PC-3 (cell line): ENCODE results near the gene KLHL40. TPM values are rescaled to one million over a fixed set of nuclear protein-coding genes. Genes with fewer than 3 reads are reported as not detected.

Source experiments
- ATAC-seq: fragments of 200-7000 bp; cut with Tn5 transposase; 2 replicates; pipeline ENCODE4 v1.9.1; 2020; ENCODE audit warnings: mild to moderate bottlenecking, moderate library complexity
- BruUV-seq: library from RNA; stranded (reverse); fragments of 400-500 nt; replicated peaks from 2 replicates; lab custom pipeline; 2021; lab: Mats Ljungman, UMichigan
- CTCF ChIA-PET: fragments of 300-600 bp; sonication (Branson Sonifier 250); formaldehyde crosslinking; loops from one replicate; lab custom pipeline; 2022; ENCODE audit warnings: antibody characterized with exemption; lab: Charles Lee
- POLR2A ChIA-PET: fragments of 300-600 bp; sonication (Branson Sonifier 250); formaldehyde crosslinking; loops from one replicate; lab custom pipeline; 2022; ENCODE audit warnings: antibody characterized with exemption; ENCODE audit not compliant: unreplicated experiment; lab: Charles Lee
- DNase-seq: peaks from one replicate; pipeline ENCODE4 v3.0.0-alpha.2; 2015
- H2AFZ ChIP-seq: fragments of 300-600 bp; sonication (generic); 2 replicates; pipeline ENCODE4 v1.6.0; 2016; ENCODE audit warnings: antibody characterized with exemption, low read length
- H3F3A ChIP-seq: fragments of 300-600 bp; sonication (generic); one replicate; pipeline ENCODE4 v1.6.0; 2017; ENCODE audit warnings: antibody characterized with exemption, low read length, control low read depth, mild to moderate bottlenecking; ENCODE audit not compliant: unreplicated experiment
- H3K27ac ChIP-seq: fragments of 300-600 bp; sonication (generic); 2 replicates; pipeline ENCODE4 v1.5.1; 2016; ENCODE audit warnings: mild to moderate bottlenecking, low read length
- H3K27me3 ChIP-seq: fragments of 300-600 bp; sonication (generic); 2 replicates; pipeline ENCODE4 v1.6.1; 2016; ENCODE audit warnings: low read length, mixed read lengths
- H3K36me3 ChIP-seq: fragments of 300-600 bp; sonication (generic); 2 replicates; pipeline ENCODE4 v1.6.1; 2016; ENCODE audit warnings: low read depth, mixed run types, low read length, mixed read lengths
- H3K4me1 ChIP-seq: fragments of 300-600 bp; sonication (generic); 2 replicates; pipeline ENCODE4 v1.5.1; 2016; ENCODE audit warnings: low read length; ENCODE audit not compliant: insufficient read depth
- H3K4me2 ChIP-seq: fragments of 300-600 bp; sonication (generic); 2 replicates; pipeline ENCODE4 v1.6.0; 2016; ENCODE audit warnings: low read length
- H3K4me3 ChIP-seq: fragments of 300-600 bp; sonication (generic); 2 replicates; pipeline ENCODE4 v1.5.1; 2016; ENCODE audit warnings: mild to moderate bottlenecking, low read length, mixed read lengths
- H3K79me2 ChIP-seq: fragments of 300-600 bp; sonication (generic); 2 replicates; pipeline ENCODE4 v1.6.1; 2017; ENCODE audit warnings: low read length, mixed read lengths
- H3K9ac ChIP-seq: fragments of 300-600 bp; sonication (generic); 2 replicates; pipeline ENCODE4 v1.6.0; 2016; ENCODE audit warnings: mild to moderate bottlenecking, low read length
- H3K9me2 ChIP-seq: fragments of 300-600 bp; sonication (generic); replicated peaks from 2 replicates; pipeline ENCODE4 v1.6.1; 2016; ENCODE audit warnings: mixed run types, low read length, mixed read lengths
- H3K9me3 ChIP-seq: fragments of 300-600 bp; sonication (generic); 2 replicates; pipeline ENCODE4 v1.6.1; 2016; ENCODE audit warnings: low read length, mixed read lengths
- H4K20me1 ChIP-seq: fragments of 300-600 bp; sonication (generic); 2 replicates; pipeline ENCODE4 v1.6.1; 2016; ENCODE audit warnings: low read length, mixed read lengths
- CTCF ChIP-seq: fragments of 300-600 bp; sonication (generic); conservative IDR thresholded peaks from 2 replicates; pipeline ENCODE4 v1.5.1; 2017; ENCODE audit warnings: antibody characterized with exemption, low read depth, mild to moderate bottlenecking, low read length
- EZH2 ChIP-seq: fragments of 300-600 bp; sonication (generic); IDR thresholded peaks from one replicate; pipeline ENCODE4 v1.6.1; 2017; ENCODE audit warnings: antibody characterized with exemption, mild to moderate bottlenecking, low read length; ENCODE audit not compliant: unreplicated experiment
- EZH2phosphoT487 ChIP-seq: fragments of 300-600 bp; sonication (generic); IDR thresholded peaks from 2 replicates; pipeline ENCODE4 v1.6.1; 2018; ENCODE audit warnings: mild to moderate bottlenecking, antibody characterized with exemption, low read length, borderline replicate concordance
- intact Hi-C: fragments of 100-400 bp; cut with micrococcal nuclease; formaldehyde crosslinking; loops from 2 replicates; pipeline ENCODE4 v1.9.0; 2023
- total RNA-seq: library from RNA; depleted of rRNA; stranded (reverse); fragments of >200 nt; gene quantifications from 2 replicates; pipeline ENCODE4 v1.2.3, GENCODE V29; 2014

The KLHL40 gene
- total RNA-seq, 1 experiment from 2014 or later, result not detected

GRCh38 chr3:42658091-42658770 is 27.1 kb upstream of the KLHL40 start:
- Histone ChIP-seq H3K27me3 (no peaks in the 10 kb centered on the region), H3K9me3 (no peaks in the 10 kb centered on the region), H2AFZ (no peak overlapping the region), H3K27ac (no peak overlapping the region), H3K36me3 (no peaks in the 10 kb centered on the region), H3K4me2 (no peak overlapping the region), H3K9ac (no peak overlapping the region), H4K20me1 (no peaks in the 10 kb centered on the region), H3K9me2 (no peaks in the 10 kb centered on the region), H3K4me3 (no peak overlapping the region), H3F3A (no peaks in the 10 kb centered on the region), H3K79me2 (0 out of 2 replicates have a peak, but pooled peaks cover 7% of the 10 kb centered on the region), H3K4me1 (peaks cover 6% of the 10 kb centered on the region)
- ATAC-seq (no peak), DNase-seq (no peak)
- no TSS peak for BruUV-seq
- TF ChIP-seq EZH2phosphoT487, result no peak
- TF ChIP-seq CTCF, result no peak
- TF ChIP-seq EZH2, result no peak
- intact Hi-C loops, result no loop called here
- ChIA-PET POLR2A (no interaction called here), CTCF (interaction anchor here (0.6 kb wide), 1 partner anchor 53 kb away, joined by 4 read pairs; no protein-coding TSS in a partner anchor)

GRCh38 chr3:42658771-42659390 is 26.5 kb upstream of the KLHL40 start:
- CTCF ChIA-PET, result no interaction called here
- POLR2A ChIA-PET, result no interaction called here
- no peak for DNase-seq

More at GRCh38 chr3:42658771-42659390, 26.5 kb upstream of the KLHL40 start:
- intact Hi-C loops, result no loop called here
- no peaks in the 10 kb centered on the region; the same call in 1 of the 2 replicates for H3K4me1 ChIP-seq
- H3K4me3 ChIP-seq, result no peak overlapping the region
- TF ChIP-seq CTCF (no peak), EZH2 (no peak), EZH2phosphoT487 (no peak)
- H3F3A ChIP-seq, result no peaks in the 10 kb centered on the region
- H3K9me3 ChIP-seq, result no peaks in the 10 kb centered on the region
- no peak overlapping the region for H3K27ac ChIP-seq
- H3K4me2 ChIP-seq, result no peak overlapping the region
- no peak for ATAC-seq
- no peak overlapping the region for H3K9ac ChIP-seq
- H4K20me1 ChIP-seq, result no peaks in the 10 kb centered on the region
- H3K79me2 ChIP-seq, result 0 out of 2 replicates have a peak, but pooled peaks cover under 1% of the 10 kb centered on the region
- no peaks in the 10 kb centered on the region for H3K27me3 ChIP-seq
- no peaks in the 10 kb centered on the region for H3K36me3 ChIP-seq
- BruUV-seq, result no TSS peak
- no peak overlapping the region for H2AFZ ChIP-seq
- H3K9me2 ChIP-seq, result no peaks in the 10 kb centered on the region
